ENCODE data around the gene SHISA7.

DNA sequence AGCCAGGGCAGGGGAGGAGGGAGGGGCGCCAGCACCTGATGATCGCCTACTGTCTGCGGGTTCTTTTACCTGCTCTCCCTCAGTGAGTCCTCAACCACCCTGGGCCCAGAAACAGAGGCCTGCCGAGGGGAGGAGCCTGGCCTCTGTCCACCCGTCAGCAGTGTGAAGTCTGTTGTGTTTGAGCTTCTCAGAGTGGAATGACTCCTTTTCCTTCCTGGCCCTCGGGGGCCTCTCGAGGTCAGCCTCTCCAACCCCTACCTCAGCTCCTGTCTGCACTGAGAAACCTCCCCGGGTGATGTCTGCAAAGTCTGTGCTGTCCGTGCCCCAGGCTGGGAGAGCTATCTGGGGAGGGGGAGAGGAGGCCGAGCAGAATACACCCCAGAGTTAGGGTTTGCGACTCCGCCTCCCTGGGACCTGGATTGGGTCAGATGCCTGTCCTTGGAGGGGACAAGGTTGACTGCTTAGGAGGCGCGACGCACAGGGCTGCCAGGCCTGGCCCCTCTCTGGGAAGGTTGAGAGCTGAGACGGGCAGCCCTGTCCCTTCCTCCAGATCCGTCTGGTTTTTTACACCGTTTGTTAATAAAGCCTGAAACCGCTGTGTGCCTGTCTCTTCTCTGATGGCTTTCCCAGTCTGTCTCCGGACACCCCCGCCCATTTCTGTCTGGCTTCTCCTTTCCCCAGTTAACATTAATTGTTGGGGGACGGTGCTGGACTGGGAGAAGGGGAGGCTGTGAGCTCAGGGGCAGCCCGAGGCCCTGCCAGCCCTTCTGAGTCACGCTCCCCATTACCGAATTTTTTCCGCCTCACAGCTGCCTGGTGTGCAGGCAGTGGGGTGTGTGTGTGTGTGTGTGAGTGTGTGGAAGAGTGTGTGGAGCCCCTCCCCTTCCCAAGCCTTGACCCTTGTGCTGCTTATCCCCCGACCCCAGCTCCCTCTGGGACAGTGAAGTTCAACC lies 44.1 kb upstream of the SHISA7 start:
- TF ChIP-seq, protein P1, sequence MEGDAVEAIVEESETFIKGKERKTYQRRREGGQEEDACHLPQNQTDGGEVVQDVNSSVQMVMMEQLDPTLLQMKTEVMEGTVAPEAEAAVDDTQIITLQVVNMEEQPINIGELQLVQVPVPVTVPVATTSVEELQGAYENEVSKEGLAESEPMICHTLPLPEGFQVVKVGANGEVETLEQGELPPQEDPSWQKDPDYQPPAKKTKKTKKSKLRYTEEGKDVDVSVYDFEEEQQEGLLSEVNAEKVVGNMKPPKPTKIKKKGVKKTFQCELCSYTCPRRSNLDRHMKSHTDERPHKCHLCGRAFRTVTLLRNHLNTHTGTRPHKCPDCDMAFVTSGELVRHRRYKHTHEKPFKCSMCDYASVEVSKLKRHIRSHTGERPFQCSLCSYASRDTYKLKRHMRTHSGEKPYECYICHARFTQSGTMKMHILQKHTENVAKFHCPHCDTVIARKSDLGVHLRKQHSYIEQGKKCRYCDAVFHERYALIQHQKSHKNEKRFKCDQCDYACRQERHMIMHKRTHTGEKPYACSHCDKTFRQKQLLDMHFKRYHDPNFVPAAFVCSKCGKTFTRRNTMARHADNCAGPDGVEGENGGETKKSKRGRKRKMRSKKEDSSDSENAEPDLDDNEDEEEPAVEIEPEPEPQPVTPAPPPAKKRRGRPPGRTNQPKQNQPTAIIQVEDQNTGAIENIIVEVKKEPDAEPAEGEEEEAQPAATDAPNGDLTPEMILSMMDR (IDR thresholded peaks at IDR 0.05; ENCODE audit: low read depth, low read length, missing input control), result no peak
- TF ChIP-seq TAF1 (conservative IDR thresholded peaks at IDR 0.05), result no peak
- TF ChIP-seq, protein P2, sequence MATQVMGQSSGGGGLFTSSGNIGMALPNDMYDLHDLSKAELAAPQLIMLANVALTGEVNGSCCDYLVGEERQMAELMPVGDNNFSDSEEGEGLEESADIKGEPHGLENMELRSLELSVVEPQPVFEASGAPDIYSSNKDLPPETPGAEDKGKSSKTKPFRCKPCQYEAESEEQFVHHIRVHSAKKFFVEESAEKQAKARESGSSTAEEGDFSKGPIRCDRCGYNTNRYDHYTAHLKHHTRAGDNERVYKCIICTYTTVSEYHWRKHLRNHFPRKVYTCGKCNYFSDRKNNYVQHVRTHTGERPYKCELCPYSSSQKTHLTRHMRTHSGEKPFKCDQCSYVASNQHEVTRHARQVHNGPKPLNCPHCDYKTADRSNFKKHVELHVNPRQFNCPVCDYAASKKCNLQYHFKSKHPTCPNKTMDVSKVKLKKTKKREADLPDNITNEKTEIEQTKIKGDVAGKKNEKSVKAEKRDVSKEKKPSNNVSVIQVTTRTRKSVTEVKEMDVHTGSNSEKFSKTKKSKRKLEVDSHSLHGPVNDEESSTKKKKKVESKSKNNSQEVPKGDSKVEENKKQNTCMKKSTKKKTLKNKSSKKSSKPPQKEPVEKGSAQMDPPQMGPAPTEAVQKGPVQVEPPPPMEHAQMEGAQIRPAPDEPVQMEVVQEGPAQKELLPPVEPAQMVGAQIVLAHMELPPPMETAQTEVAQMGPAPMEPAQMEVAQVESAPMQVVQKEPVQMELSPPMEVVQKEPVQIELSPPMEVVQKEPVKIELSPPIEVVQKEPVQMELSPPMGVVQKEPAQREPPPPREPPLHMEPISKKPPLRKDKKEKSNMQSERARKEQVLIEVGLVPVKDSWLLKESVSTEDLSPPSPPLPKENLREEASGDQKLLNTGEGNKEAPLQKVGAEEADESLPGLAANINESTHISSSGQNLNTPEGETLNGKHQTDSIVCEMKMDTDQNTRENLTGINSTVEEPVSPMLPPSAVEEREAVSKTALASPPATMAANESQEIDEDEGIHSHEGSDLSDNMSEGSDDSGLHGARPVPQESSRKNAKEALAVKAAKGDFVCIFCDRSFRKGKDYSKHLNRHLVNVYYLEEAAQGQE (IDR thresholded peaks at IDR 0.05), result no peak
- TF ChIP-seq, protein P3, sequence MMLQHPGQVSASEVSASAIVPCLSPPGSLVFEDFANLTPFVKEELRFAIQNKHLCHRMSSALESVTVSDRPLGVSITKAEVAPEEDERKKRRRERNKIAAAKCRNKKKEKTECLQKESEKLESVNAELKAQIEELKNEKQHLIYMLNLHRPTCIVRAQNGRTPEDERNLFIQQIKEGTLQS (IDR thresholded peaks at IDR 0.05), result no peak
- no peak for TF ChIP-seq HNF4A (conservative IDR thresholded peaks at IDR 0.05)
- TF ChIP-seq GABPA (IDR thresholded peaks at IDR 0.05 in 1 of 2, conservative IDR thresholded peaks at IDR 0.05 in 1 of 2), result no peak
- TF ChIP-seq SP1 (IDR thresholded peaks at IDR 0.05), result no peak
- no peak for TF ChIP-seq RAD21 (IDR thresholded peaks at IDR 0.05)
- no peak for TF ChIP-seq NR2F2 (IDR thresholded peaks at IDR 0.05)
- TF ChIP-seq, protein P4, sequence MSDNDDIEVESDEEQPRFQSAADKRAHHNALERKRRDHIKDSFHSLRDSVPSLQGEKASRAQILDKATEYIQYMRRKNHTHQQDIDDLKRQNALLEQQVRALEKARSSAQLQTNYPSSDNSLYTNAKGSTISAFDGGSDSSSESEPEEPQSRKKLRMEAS (IDR thresholded peaks at IDR 0.05), result no peak
